ENCODE data around the gene STK39.
"Not testable (repeated sequence)": the region's sequence is repeated elsewhere in the genome, so short reads cannot be mapped to it uniquely, and the experiment has no call there.

STK39 gene

DNA sequence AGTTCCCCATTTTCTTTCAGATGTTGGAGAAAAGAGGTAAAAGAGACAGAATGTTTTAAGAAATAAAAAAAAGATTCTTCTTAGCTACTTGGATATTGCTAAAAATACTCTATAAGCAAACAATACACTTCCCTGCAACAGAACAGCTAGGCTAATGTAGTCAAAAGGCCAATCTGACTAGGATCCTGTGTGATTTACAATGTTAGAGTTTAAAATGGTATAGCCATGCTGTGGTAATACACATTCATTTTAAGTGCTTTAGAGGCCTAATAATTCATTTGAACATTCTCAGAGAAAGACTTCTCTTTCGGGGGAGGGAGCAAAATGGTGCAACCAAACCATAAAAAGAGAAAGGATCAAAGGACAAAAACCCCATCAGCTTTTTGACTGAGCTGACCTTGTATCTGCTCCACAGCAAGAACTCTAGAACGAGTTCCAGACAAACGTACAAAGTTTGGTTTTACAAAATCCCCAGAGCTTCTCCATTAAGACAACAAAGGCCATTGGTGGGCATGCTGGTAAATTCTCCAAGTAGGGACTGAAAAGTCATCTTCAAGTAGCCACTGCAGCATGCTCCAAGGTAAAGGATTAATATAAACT, 200.2 kb downstream of the STK39 start:
- DNase-seq (ENCODE audit: low read depth in 2 of 2): no peak

DNA sequence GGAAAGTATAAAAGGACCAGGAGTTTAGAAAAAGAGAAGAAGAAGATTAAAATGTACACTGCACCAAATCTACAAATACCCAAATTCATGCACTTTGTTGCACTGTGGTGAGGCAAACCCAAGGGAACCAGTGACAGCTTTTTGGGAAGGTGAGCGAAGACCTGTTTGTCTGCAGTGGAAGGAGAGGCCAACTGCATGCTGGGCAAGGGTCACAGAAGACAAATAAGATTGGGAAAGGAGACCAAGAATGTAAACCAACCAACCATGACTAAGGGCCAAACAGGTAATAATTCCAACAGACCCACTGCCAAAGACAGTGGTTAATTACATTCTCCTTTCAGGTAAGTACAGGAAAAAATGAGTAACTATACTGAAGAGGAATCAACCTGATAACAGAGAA, 202.8 kb downstream of the STK39 start:
- no peak for DNase-seq (ENCODE audit: low read depth in 2 of 2)

DNA sequence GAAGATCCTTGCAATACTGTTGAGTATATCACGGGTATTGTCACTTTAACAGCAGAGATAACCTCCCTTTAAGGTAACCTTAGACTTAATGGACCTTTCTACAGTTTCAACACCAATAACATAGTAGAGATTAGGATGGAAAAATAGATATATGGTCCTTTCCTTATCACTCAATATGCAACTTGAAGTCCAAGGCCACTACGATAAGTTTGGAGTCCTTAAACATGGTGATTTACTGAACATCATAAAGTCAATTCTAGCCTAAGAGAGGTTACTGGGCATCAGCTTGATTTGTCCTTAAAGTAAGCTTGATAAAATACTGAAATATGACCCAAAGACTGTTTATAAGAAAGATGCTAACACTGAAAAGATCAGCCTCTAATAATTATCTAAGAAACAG, 203.2 kb downstream of the STK39 start:
- no peak for DNase-seq (ENCODE audit: low read depth in 2 of 2)

DNA sequence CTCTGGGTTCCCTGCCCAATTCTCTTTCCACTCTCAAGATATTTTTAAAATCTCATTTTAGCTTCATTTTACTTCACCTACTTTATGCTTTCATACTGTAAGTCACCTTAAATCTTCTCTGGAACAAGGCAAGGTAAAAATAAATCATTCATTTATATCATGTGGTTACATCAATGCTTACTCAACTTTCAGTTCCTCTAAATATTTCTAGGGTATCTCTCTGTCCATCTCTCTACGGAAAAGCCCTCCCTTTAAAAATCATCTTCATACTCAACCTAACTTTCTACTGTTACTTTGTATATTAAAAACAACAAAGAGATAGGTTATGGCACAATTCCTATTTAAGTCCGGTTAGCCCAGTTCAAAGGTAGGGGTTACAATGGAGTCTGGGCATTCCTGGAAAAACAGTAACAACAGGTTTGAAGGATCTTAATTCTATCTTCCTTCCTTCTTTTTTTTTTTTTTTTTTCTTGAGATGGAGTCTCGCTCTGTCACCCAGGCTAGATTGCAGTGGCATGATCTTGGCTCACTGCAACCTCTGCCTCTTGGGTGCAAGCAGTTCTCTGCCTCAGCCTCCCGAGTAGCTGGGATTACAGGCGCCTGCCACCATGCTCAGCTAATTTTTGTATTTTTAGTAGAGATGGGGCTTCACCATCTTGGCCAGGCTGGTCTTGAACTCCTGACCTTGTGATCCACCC, 205.1 kb downstream of the STK39 start:
- not testable (repeated sequence) for DNase-seq (ENCODE audit: low read depth in 2 of 2)

DNA sequence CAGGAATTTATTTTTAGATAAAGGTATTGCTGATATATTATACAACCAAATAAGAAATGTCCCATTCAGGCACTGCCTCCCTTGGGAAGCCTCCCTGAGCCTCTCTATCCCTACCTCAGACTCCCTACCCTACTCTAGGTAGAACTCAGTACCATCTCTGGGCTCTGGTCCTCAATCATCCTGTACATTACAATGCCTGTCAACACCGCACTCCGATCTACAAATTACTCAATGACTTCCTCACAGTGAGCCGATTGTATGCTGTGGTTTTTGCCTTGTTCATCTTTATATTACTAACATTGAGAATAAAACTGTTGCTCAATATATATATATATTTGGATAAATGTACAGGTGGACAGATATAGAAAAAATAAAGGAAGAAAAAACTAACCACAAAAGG, 207.5 kb downstream of the STK39 start:
- DNase-seq (ENCODE audit: low read depth in 2 of 2): no peak

DNA sequence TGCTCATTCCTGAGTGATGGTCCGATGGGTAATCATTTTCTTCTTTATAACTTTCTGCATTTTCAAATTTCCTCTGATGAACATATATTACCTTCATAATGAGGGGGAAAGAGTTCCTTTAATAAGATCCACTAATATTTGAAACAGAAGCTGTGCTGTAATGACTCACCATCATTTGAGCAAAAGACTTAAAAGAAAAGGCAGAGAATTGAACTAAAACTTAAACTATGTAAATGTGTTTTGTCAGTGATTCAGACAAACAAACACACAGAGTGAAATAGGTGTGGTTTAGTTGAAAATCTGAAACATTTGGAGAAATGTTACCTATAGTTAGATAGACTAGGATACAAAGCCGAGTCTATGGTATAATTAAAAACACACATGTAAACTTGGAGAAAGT, 209.6 kb downstream of the STK39 start:
- no peak for DNase-seq (ENCODE audit: low read depth in 2 of 2)

DNA sequence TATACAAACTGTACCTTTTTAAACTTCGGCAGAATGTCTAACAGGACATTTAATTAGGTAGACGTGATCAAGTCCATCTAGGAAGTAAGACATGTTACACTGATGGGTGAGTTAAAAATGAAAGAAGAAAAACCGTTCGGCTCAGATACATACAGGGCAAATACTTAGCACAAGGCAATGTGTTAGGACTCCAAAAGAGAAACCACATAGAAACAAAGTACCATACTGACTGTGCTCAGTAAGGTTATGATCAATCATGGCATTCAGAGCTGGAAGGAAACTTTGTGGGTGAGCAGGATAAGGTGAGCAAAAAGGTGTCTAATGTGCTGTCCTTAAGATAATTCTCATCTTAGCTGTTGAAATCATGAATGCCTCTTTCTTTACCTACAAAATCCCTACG, 211.9 kb downstream of the STK39 start:
- no peak for DNase-seq (ENCODE audit: low read depth in 2 of 2)

DNA sequence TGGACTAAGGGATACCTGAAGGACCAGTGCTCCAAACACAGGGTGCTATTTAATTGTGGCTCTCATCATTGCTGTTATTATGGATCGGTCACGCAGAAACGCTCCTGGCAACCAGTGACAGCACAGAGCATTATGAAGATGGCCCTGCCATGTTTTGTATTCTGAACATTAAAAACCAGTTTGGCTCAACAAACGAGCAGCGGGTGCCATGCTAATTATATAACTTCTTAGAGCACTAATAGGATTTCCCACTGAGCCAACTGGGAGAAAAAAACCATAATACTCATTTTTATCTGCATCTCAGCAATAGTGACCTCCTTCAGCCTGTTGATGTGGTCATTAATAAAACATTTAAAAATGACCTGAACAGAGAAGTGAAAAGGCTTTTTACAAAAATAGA, 212.8 kb downstream of the STK39 start:
- DNase-seq (ENCODE audit: low read depth in 2 of 2): no peak

DNA sequence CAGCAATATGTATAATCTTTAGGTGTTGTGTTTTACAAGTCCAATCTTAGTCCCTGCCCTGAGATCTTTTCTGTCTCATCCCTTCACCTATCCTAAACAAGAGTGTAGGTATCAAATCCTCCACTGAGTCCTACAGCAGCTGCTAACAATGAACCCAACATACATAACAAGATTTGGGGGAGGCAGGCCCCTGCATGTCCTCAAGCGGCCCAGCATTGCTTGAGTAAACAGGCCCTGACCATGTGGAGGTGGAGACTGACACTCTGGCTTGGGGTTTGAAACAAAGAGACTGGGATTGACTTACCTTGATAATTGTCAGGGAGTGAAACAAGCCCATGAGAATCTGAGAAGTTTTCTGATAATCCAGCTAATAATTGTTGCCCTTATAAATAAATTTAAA, 213.4 kb downstream of the STK39 start:
- DNase-seq (ENCODE audit: low read depth in 2 of 2): no peak

DNA sequence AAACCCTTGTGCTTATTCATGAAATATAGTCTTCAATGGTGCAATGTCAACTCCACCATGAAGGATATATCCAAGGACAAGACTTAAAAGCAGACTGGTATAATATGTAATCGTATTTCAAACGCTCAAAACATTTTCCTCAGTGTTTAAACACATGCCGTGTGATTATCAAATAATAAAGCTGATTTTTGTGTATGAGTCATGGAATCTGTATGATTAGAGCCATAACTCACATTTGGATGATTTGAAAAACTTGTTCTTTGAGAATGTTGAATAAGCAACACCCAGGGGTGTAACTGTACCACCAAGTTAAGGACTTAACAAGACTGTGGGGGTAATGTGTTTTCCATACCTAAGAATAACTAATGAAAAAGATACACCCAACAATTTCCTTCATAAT, 215.3 kb downstream of the STK39 start:
- no peak for DNase-seq (ENCODE audit: low read depth in 2 of 2)

DNA sequence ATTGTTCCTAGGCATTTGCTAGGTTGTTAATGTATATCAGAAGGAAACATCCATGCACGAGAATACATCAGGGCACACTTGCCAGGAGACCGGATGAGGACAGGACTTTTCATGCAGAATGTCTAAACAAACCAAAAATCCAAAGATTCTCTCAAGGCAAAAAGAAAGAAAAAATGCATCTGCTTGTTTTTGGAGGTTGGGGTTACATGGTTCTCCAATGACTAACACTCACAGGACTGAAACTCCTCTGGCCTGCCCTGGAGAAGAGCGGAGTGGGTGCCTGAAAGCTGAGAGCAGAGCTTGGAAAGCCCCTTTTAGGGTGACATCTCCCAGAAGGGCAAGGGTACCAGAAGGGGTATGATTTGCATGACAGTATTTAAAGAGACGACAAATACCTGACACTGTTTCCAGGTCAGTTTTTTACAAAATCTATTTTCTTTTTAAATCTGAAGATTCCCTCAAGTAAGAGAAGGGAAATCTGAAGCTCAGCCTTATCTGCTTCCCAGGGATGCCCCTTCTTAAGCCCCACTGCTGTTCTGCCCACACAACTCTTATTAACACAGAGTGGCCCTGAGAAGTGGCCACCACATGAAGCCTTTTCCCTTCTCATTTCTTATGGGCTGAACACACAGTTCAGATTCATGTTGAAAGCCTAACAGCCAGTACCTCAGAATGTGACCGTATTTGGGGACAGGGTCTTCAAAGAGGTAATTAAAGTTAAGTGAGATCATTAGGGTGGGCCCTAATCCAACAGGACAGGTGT, 216.4 kb downstream of the STK39 start:
- peak; percentile 3 to 9 for DNase-seq (ENCODE audit: low read depth in 2 of 2)

DNA sequence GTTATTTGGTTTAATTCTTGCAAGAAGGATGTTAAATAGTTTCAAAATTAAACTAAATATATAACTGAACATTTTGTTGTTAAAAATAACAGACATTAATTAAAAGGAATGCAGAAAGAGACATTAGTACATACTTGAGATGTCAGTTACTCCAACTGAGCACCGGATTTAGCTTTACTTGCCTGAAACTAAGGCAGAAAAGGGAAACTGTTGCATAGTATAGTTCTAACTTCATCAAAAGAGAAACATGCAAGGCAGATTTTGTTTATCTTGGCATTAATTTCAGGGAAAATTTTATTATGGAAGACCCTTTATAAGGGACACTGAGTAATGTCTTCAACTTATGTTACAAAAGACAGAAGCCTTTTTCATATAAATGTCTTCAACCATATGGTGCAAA, 218.3 kb downstream of the STK39 start:
- no peak for DNase-seq (ENCODE audit: low read depth in 2 of 2)

DNA sequence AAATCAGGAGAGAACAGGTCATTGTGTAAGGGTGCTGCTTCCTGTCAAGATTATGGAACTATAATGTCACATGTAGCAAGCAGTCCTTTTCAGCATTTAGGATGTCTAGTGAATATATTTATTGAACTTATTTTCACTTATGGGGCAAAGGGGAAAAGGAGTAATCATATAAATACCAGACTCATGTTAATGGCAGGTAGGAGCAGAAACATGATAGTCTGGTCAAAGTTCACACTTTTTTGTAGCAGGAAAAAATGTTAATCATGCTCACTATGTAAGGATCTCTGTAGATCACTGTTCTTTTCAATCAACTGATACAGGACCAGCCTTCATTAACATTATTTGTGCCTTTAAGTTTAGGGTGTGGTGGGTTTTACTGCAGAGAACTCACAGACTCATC, 219.0 kb downstream of the STK39 start:
- DNase-seq (ENCODE audit: low read depth in 2 of 2): no peak

DNA sequence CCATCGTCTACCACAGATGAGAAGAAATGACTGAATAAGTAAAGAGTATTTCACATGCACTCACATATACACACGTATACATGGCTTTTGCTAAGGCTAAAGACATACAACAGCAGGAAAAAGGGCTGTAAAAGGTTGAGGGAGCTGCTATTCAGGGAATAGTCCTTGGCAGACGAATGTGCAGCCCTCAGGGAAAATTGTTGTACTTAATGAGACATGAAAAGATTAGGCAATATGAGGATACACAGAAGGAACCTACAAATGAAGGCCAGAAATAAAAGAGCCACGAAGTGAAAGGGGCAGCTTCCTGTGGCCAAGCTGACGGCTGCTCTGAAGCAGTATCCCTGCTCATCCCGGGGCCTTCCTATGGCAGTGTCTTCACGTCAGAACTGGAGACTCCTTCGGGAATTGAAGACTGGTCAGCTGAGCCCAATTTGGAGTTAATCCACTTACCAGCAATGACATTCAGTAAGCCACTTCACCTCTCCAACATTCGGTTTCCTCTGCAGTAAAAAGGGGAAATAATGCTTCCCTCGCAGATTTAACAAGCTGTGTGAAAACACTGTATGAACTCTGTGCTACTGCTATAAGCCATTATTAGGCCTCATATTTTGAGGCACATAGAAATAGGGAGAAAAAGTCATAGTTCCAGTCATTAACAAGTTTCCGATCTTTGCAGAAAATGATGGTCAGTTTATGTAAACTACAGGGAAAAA, 221.8 kb downstream of the STK39 start:
- DNase-seq (ENCODE audit: low read depth in 2 of 2): no peak

DNA sequence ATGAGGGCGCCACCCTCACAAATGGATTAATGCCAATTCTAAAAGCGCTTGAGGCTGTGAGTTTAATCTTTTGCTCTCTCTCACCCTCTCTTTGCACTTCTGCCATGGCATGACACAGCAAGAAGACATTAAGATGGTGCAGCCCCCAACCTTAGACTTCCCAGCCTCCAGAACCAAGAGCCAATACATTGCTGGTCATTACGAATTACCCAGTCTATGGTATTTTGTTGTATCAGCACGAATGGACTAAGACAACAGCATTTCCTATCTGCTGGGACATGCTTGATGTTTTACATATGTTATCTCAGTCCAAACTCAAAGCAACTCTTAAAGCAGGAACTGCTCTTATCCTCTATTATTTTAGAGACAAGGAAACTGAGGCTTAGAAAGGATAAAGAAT, 222.9 kb downstream of the STK39 start:
- DNase-seq (ENCODE audit: low read depth in 2 of 2): no peak

DNA sequence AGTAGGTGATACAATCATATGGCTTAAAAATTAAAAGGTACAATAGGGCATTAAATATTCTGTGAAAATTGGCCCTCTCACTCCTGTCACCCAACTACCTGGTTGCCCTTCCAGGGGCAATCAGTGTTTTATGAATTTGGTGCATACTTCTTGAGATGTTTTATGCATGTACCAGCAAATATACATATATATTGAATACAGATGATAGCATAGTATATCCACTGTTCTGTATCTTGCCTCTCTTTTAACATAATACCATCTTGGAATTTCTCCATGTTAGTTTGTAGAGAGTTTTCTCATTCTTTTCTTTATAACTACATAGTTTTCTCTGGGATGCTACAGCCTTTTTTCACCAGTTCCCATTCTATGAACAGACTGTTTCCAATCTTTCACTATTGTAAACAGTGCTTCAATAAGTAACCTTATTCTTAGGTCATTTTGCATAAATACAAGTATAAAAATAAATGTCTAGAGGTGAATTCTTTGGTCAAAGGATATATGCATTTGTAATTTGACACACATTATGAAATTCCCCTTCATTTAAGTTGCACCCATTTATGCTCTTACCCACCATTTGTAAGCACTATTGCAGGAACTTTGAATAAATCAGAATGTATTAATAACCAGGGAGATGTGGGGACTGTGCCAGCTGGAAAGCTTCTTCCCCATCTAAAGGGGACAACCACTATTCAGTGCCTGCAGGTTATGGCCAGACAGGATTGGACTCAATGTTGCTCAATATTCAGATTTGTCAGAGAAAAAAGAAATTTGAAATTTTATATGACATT, 225.4 kb downstream of the STK39 start:
- no peak for DNase-seq (ENCODE audit: low read depth in 2 of 2)

DNA sequence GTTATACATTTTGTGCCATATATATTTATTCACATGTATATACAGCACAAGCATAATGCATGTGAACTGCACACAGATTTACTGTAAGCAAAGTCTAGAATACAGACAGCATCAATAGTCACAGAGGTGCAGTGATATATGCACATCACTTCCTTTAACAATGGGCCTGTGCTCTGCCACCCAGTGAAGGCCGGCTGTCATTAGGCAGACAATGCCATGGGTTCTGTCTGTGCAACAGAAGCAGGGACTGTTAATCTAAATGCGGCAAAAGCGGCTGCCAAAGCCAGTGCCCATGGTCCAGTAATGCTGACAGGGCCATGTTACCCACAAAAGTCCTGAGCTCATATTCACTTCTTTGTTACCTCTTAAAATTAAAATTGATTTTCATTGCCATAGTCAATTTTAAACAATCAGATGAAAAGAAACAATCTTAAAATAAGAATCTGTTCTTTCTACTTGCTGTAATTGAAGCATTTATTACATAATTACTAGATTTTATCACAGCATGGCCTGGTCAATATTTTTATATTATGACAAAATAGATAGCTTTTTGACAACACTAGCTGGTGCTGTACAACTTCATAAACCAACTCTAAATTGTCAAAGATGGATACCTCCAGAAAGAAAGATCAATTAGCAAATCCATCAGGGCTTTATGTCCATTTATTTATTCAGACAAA, 232.0 kb downstream of the STK39 start:
- no peak for DNase-seq (ENCODE audit: low read depth in 2 of 2)

DNA sequence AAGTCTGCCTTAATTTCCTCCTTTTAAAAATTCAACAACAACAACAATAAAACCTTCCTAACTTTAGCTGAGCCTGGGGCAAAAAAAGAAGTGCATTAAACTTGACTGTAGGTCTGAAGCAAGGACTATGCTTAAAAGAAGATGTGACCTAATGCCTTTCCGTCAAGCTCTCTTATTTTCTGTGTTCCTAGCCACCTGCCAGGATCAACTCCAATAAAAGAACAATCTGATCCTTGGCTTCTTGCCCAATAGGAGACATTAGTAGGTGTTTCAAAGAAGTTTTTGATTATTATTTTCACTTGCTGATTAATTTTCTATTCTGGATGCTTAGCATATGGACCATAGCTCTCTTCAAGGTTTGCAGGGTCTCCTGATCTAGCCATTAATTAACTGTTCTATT, 237.5 kb downstream of the STK39 start:
- no peak for DNase-seq (ENCODE audit: low read depth in 2 of 2)

DNA sequence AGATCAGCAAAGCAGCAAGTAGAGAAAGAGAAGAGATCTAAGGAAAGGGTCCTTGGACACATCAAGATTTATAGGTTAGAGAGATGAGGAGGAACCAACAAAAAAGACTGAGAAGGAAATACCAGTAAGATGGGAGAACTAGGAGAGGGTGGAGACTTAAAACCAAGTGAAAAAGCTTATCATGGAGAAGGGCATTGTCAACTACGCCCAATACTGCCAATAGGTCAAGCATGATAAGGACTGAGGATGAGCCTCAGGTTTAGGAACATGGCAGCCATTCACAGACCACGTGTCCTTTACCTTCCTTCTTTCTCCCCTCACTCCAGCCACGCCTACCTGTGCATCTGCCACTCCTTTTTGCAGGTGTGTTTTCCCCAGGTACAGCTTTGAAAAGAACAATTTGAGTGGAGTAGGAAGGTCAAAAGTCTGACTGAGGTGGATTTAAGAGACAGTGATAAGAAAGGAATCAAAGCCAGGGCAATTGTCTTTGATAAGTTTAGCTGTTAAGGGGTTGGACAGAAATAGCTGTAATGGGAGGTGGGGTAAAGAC, 238.7 kb downstream of the STK39 start:
- no peak for DNase-seq (ENCODE audit: low read depth in 2 of 2)

DNA sequence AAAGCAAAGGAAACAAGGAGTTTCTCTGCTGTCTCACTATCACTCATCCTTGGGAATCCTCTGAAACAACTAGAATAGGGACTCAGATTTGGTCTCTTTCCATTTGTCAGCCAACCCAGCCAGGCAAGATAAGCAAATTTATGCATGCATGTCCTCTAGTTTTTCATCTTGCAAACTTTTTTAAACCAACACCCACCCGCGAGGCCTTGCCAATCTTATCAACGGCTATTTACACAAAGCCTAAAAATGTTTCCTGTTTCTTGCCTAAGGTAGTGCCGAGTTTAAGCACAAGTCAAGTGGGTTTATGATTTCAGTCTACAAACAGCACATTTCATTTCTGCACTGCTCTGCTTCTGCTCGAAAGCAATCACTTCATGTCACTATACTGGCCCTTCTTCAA, 240.9 kb downstream of the STK39 start:
- DNase-seq (ENCODE audit: low read depth in 2 of 2): no peak

DNA sequence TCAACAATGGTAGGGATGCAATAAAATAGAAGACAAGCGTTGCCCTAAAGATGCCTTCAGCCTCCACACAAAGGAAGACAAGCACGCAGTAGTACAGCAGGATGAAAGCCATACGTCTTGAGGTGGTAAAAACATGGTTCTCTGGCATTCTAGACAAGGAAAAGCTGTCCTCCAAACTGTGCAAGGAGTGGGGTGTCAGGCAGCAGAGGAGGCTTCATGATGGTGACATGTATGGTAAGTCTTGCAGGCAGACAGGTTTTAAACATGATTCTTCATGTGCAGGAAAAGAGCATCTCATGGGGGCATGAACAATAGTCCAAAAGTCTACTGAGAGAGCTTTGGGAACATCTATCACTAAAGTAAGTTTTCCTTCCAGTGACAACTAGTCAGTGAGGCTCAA, 241.8 kb downstream of the STK39 start:
- DNase-seq (ENCODE audit: low read depth in 2 of 2): no peak

All from stimulated activated CD8-positive, alpha-beta memory T cell treated with anti-CD3 and anti-CD28 coated beads, Interleukin-15, amount 100 ng/mL, for 48 hours (primary cell).